ENCODE measurements around the gene TTLL11.

DNA sequence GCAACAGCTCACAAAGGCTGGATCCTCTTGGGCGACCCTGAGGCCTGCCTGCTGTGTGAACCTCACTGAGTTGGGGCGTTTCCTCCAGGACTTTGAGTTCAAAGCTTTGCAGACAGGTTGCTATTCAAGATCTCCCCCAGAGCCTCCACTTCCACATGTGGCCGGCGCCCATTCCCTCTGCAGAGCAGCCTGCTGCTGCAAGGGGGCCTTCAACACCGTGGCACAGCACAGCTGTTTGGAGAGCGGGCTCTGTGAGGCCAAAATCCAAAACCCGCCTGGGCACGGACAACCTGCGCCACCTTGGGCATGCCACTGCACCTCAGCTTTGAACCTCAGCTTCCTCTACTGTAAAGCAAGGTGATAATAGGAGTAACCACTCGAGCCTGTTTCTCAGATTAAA is 281.4 kb downstream of the TTLL11 start:
- TF ChIP-seq, protein P1, sequence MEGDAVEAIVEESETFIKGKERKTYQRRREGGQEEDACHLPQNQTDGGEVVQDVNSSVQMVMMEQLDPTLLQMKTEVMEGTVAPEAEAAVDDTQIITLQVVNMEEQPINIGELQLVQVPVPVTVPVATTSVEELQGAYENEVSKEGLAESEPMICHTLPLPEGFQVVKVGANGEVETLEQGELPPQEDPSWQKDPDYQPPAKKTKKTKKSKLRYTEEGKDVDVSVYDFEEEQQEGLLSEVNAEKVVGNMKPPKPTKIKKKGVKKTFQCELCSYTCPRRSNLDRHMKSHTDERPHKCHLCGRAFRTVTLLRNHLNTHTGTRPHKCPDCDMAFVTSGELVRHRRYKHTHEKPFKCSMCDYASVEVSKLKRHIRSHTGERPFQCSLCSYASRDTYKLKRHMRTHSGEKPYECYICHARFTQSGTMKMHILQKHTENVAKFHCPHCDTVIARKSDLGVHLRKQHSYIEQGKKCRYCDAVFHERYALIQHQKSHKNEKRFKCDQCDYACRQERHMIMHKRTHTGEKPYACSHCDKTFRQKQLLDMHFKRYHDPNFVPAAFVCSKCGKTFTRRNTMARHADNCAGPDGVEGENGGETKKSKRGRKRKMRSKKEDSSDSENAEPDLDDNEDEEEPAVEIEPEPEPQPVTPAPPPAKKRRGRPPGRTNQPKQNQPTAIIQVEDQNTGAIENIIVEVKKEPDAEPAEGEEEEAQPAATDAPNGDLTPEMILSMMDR (IDR thresholded peaks at IDR 0.05; ENCODE audit: low read depth, low read length): no peak
- no peak for TF ChIP-seq MAX (IDR thresholded peaks at IDR 0.05; ENCODE audit: low read depth, low read length)
- TF ChIP-seq POLR2A (IDR thresholded peaks at IDR 0.05; ENCODE audit: extremely low read depth, insufficient read length): no peak
- no peak for TF ChIP-seq MYC (IDR thresholded peaks at IDR 0.05; ENCODE audit: low read depth, low read length)
